ENCODE results near the gene PTRH2.

GRCh38 chr17:59737324-59737723, 30.1 kb upstream of the PTRH2 start:
- TF ChIP-seq POLR2A (IDR thresholded peaks at IDR 0.05) (no peak), CTCF (IDR thresholded peaks at IDR 0.05) (no peak), POLR2AphosphoS5 (IDR thresholded peaks at IDR 0.05; ENCODE audit: insufficient read depth in 1 of 2, low read depth in 1 of 2) (no peak)
